HG02970 (cell line): ENCODE results near the gene ATG12.
"Not testable (repeated sequence)": the region's sequence is repeated elsewhere in the genome, so short reads cannot be mapped to it uniquely, and the experiment has no call there.

Source experiments
- ATAC-seq: cut with Tn5 transposase; IDR thresholded peaks from one replicate; pipeline ENCODE4 v1.9.1; 2021; ENCODE audit warnings: mild to moderate bottlenecking, moderate library complexity, moderate number of reproducible peaks; ENCODE audit not compliant: unreplicated experiment, low FRiP score

Gene ATG12

DNA sequence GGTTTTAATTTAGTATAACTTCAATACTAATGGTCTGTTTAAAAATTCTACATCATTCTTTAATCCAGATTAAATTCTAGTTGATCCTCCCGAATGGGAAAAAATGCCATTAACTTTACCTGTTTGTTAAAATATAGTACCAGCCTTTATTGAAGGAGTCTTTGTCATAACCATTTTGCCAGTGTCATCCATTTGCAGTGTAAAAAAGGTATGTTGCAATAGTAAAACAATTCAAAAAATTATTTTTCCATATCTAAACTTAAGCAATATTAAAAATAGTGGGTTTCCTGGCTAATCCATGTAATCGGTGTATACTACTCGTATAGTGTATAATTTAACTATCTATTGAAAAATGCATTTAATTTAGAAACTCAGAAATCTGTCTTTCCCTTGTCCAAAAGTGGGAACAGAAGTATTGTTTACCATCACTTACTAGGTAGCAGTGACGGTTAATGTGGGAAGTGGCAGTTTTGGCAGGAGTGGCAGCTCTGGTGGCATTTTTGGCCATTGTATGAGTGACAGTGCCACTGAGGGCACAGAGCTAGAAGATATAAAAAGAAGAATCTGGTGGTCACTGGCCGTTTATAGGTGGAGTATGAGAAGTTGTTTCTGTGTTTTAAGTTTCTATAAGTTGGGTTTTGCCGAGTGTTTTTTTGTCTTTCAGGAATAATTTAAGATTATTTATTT is 2.2 kb upstream of the ATG12 start:
- ATAC-seq: no peak

DNA sequence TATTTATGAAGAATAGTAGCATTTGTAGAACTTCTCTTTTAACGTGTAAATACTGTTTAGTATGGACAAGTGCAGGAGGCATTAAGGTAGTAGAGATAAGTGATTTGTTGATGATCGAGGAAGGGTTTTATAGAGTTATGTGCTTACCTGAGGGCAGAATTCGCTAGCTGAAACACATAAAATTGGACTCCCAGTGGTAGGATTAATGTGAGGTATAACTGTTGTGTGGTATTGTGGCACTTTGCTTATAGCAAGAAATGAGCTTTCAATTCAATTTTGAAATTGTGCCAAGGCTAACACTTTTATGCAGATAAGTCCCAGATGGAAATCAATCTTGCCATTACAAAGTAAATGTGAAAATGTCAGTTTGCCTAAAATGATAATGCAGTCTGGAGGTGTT is 1.6 kb upstream of the ATG12 start:
- ATAC-seq: no peak

GRCh38 chr5:115842089-115842935 is 947 bp upstream of the ATG12 start:
- ATAC-seq: peak; percentile 42

DNA sequence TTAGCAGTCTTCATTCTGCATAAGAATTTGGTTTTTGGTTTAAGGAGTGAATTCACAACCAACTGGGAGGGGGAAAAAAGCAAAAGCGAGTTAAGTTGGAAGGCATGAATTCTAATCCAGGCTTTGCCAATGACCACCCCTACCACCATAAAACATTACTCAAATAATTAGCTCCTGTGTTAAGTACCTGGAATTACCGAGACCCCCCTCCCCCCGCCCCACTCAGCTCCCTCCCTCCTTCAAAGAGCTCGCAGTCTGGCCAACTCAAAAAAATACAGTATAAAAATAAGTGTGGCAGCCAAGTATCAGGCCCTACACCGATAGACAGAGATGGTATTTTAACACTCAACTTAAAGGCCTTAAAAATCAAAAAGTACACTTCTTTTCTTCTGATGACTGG is 492 bp downstream of the ATG12 start:
- ATAC-seq: no peak

- no peak for ATAC-seq
These were observed 2.4 kb downstream of the ATG12 start for GRCh38 chr5:115838885-115839518.

DNA sequence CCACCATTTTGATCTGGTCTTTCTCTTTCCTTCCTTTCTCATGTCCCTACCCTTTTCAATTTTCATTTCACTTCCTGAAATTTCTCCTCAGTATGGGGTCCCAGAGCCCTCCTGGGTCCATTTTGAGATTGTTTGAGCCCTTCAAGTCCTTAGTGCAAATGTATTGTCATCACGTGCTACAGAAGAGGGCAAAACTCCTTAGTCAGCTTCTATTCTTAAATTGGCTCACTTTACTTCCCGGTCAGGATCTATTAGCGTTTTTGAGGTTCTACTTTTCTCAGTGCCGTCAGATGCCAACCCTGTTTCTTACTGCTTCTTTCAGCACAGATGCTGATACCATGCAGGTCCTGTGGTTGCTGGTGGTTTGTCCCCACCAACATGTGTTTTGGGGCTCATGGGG is 5.9 kb downstream of the ATG12 start:
- no peak for ATAC-seq

DNA sequence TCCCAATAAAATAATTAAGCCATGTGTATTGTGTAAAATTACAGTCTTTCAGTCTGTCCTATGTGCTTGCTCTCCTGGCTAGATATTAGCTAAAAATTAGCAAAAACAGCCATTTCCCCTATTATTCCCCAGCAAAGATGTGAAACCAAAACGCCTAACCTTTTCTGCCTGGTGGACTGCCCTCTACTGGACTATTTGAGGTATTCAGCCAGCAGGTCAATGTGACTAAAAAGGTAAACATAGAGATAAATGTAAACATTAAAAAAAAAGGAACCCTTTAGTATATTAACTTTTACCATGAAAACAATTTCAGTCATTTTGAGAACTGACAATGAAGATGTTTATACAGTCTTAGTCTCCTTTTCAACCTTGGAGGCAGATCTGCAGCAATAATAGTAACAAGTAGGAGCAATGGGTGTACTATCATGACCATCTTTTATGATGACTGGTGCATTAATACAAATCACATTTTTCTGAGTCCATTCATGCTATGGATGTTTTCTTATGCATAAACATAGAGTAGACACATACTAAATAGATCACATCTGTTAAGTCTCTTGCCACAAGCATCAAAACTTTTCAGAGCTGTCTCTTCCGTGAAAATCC is 10.1 kb downstream of the ATG12 start:
- ATAC-seq: no peak

GRCh38 chr5:115829913-115830312 is 11.5 kb downstream of the ATG12 start:
- ATAC-seq: no peak

DNA sequence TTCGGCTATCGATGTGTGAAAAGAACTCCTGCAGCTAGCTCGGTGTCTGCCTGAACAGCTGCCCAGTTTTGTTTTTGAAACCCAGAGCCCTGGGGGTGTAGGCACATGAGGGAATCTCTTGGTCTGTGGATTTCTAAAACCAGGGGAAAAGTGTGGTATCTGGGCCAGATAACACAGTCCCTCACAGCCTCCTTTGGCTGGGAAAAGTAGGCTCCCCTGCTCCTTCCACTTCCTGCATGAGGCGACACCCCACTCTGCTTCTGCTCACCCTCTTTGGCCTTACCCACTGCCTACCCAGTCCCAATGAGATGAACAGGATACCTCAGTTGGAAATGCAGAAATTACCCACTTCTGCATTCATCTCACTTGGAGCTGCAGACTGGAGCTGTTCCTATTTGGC is 15.4 kb downstream of the ATG12 start:
- ATAC-seq: no peak

DNA sequence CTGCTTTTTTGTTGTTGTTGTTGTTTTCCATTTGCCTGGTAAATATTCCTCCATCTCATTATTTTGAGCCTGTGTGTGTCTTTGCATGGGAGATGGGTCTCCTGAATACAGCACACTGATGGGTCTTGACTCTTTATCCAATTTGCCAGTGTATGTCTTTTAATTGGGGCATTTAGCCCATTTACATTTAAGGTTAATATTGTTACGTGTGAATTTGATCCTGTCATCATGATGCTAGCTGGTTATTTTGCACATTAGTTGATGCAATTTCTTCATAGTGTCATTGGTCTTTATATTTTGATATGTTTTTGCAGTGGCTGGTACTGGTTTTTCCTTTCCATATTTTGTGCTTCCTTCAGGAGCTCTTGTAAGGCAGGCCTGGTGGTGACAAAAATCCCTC is 16.4 kb downstream of the ATG12 start:
- ATAC-seq: not testable (repeated sequence)

DNA sequence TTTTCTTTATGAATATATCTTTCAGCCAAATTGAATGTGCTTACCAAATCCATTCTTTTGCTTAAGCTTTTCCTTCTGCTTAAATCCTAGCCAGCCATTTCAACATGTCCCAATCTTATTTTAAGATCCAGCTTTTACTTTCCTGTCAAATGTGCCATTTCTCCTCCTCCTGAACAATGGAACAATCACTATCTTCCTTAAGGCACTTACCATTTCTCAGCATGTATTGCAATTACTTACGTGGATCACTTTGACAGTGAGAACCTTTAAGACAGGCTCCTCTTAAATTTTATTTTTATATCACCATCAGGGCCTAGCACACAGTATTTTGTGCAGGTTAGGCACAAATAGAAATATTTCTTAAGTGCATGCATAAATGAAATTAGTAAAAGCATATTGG is 20.5 kb downstream of the ATG12 start:
- no peak for ATAC-seq

- no peak for ATAC-seq
These were observed 22.5 kb downstream of the ATG12 start for GRCh38 chr5:115818821-115819220.

DNA sequence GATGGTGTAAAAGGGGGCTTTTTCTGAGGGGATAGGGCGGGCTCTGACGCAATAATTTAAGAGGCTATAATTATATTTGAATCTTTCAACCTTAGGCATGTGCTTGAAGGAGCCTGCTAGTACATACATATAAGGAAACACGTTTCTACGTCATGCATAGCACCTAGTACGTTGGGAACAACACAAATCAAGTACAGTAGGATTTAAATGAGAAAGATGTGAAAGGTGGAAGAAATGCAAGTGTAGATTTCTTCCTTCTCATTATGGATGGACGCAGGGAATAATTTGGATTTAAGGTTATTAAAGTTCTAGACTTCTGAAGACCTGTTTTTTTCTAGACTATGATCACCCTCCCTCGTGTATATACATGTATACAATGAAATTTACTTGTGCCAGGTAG is 24.0 kb downstream of the ATG12 start:
- no peak for ATAC-seq

GRCh38 chr5:115816226-115817081 is 24.9 kb downstream of the ATG12 start, which contains the start of gene CDO1:
CDO1 (minus strand) TSS chr5:115816659; CDS start chr5:115816397, 262 bp downstream.
- no peak for ATAC-seq

GRCh38 chr5:115815693-115816225 is 25.6 kb downstream of the ATG12 start:
- no peak for ATAC-seq

GRCh38 chr5:115815006-115815692 is 26.2 kb downstream of the ATG12 start:
- ATAC-seq: no peak

DNA sequence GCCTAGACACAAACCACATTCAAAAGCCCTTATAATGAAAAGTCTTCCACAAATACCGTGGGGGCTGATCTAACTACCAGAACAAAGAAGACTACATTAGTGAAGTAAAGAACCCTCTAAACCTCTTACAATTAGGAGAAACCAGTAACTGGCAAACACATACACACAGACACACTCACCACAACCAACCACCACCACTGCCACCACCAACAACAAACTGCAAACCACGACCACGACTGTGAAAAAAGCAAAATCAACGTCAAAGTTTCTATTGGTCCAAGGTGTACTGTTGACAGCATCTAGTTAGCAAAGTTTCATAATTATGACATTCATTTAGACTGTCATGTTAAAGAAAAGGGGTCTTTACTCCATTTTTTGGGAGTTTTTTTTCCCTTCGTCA is 27.6 kb downstream of the ATG12 start:
- ATAC-seq: no peak

DNA sequence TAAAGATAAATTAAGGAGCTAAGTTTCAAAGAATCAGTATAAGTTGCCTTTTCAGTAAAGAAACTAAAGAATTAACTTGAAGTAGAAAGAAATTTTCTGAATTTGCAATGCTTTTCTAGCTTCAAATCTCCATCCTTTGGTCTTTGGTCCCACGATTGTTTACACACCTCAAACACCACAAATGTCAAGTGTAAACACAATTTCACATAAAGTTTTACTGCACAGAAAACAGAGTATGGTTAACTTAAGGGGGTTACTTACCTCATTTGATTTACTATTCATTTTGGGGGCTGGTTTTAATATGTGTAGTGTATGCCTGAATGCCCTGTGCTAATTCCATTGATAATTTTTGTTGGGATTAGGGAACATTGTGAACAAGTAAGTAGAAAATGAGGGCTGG is 29.0 kb downstream of the ATG12 start:
- no peak for ATAC-seq

DNA sequence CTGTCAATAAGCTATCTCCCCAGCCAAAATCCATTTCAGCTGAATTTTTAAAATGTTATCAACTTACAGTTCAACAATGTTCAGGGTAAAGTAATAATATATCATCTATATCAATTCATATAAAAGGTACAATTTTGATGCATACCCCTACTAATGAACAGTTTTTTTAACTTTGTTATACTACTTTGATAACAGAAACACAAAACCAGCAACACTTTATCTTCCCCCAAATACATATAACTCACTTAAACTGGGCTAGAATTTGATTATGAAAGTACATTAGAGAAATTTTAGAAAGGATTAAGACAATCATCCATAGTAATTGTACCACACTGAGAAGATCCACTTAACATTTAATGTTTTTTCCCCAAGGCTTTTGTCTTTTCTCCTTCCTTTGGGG is 30.0 kb downstream of the ATG12 start:
- no peak for ATAC-seq
